ENCODE results near the gene TAS2R43.
"Not testable (repeated sequence)": the region's sequence is repeated elsewhere in the genome, so short reads cannot be mapped to it uniquely, and the experiment has no call there.

The TAS2R43 gene, protein sequence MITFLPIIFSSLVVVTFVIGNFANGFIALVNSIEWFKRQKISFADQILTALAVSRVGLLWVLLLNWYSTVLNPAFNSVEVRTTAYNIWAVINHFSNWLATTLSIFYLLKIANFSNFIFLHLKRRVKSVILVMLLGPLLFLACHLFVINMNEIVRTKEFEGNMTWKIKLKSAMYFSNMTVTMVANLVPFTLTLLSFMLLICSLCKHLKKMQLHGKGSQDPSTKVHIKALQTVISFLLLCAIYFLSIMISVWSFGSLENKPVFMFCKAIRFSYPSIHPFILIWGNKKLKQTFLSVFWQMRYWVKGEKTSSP

DNA sequence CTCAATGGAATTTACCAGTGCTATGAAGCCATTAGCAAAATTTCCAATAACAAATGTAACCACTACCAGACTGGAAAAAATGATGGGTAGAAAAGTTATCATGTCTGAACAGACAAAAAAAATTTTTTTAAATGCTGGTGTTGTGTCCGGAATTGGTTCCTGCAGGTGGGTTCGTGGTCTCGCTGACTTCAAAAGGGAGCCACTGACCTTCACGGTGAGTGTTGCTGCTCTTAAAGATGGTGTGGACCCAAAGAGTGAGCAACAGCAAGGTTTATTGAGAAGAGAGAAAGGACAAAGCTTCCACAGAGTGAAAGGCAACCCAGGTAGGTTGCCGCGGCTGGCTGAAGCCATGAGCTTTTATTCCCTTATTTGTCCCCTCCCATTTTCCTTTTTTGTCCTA is at the start of gene TAS2R43:
Gene TAS2R43, minus strand, starts transcription at position 186 of the 400 bp plus-strand sequence. Its CDS starts 84 bp downstream, at position 102.
- no peak for DNase-seq (ENCODE audit: low read depth, low spot score)

DNA sequence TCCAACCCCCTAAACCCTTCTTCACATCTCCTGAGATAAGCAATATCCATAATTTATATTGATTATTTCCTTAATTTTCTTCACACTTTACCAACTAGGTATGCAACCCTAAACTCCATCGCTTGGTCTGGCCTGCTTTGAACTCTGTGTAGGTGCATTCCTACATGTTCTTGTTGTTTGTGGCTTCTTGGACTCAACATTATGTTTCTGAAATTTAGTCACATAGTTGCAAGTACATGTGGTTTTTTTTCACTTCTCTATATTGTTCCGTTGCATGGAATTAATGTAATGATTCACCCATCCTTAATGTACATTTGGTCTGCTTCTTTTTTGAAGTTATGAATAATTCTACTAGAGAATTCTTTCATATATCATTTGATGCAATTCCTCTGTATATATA is 44.0 kb upstream of the TAS2R43 start:
- no peak for DNase-seq (ENCODE audit: low read depth, low spot score)

DNA sequence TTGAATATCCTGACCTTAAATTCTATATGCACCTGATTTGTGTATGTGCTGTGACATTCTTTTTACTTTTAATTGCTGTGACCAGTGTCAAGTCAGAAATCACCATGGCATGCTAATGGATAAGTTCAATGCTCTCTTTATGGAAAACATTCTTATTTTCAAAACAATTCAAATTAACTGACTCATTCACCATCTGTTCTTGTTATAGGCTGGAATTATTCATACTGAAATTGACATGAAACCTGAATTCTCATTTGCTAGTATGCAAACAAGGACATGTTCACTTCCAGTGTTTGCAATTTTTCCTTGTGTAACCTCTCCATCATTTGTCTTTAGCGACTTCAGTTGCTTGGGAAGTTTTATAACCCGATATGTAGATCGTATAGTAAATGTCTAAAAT is 42.2 kb upstream of the TAS2R43 start, which contains the start of gene TAS2R30:
Gene TAS2R30, minus strand, starts transcription at position 340 of the 400 bp plus-strand sequence. CDS start 400 bp downstream, outside the sequence.
- no peak for DNase-seq (ENCODE audit: low read depth, low spot score)

DNA sequence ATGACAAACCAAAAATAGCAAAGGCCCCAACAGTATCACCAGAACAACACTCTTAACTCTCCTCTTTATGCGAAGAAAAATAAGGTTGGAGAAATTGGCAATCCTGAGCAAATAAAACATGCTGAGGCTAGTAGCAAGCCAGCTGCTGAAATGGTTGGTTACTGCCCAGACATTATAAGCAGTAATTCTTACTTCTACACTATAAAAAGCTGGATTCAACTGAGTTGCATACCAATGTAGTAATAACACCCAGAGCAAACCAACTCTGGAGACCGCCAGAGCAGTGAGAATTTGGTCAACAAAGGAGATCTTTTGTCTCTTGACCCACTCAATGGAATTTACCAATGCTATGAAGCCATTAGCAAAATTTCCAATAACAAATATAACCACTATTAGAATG is 41.7 kb upstream of the TAS2R43 start:
- DNase-seq (ENCODE audit: low read depth, low spot score): no peak

DNA sequence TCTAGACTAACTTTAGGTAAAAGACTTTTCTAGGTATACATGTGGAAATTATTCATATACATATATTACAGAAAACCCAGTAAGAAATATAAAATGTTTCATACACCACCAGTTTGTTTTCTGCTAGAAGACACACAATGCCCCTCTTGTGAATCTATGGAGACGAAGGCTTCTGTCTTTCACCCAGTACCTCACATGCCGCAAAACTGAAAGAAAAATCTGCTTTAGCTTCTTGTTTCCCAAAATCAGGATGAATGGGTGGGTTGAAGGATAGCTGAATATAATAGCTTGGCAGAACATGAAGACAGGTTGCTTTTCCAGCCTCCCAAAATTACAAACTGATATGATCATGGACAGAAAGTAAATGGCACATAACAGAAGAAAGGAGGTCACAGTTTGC is 41.0 kb upstream of the TAS2R43 start:
- DNase-seq (ENCODE audit: low read depth, low spot score): no peak

DNA sequence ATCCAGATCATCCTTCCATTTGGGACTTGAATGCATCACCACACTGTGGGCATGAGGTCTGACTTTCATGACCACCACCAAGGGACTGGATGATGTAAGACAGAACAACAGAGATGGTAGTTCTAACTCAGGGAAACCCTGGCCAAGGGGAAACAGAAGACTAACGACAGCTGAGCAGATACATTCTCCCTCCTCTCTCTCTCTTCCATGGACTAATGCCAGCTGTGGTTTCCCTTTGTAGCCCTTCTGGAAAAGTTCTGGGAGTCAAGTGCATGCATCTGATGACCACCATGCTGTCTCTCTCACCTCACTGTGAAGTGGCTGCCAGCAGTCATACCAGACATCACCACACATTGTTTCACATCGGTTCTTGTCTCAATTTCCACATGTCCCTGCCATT is 38.9 kb upstream of the TAS2R43 start:
- no peak for DNase-seq (ENCODE audit: low read depth, low spot score)

DNA sequence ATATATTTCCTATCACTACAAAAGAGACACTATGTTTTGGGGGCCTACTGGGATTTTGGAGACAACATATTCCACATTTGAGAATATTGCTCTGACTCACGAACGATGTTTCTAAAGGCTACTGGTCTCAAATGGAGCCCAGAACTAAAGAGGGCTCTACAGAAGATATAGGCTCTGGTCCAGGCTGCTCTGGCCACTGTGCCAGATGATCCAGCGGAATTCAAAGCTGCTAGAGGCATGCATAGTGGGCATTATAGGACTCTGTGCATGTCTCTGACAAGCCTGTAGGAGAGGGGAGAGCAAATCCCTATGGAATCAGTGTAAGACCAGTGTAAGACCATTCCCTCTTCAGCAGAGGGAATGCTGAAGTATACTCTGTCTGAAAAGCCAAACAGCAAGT is 38.3 kb upstream of the TAS2R43 start:
- no peak for DNase-seq (ENCODE audit: low read depth, low spot score)

DNA sequence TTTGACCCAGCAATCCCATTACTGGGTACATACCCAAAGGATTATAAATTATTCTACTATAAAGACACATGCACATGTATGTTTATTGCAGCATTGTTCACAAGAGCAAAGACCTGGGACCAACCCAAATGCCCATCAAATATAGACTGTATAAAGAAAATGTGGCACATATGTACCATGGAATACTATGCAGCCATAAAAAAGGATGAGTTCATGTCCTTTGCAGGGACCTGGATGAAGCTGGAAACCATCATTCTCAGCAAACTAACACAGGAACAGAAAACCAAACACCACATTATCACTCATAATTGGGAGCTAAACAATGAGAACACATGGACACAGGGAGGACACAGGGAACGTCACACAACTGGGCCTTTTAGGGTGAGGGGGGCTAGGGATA is 22.0 kb upstream of the TAS2R43 start:
- DNase-seq (ENCODE audit: low read depth, low spot score): not testable (repeated sequence)

DNA sequence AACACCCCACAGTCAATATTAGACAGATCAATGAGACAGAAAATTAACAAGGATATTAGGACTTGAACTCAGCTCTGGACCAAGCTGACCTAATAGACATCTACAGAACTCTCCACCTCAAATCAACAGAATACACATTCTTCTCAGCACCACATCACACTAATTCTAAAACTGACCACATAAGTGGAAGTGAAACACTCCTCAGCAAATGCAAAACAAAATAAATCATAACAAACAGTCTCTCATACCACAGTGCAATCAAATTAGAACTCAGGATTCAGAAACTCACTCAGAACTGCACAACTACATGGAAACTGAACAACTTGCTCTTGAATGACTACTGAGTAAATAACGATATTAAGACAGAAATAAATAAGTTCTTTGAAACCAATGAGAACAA is 19.1 kb upstream of the TAS2R43 start:
- DNase-seq (ENCODE audit: low read depth, low spot score): not testable (repeated sequence)

DNA sequence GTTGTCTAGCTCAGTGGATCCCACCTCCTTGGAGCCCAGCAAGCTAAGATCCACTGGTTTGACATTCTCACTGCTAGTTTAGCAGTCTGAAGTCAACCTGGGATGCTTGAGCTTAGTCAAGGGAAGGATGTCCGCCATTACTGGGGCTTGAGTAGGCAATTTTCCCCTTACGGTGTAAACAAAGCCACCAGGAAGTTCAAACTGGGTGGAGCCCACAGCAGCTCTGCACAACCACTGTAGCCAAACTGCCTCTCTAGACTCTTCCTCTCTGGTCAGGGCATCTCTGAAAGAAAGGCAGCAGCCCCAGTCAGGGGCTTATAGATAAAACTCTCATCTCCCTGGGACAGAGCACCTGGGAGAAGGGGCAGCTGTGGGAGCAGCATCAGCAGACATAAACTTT is 16.7 kb upstream of the TAS2R43 start:
- DNase-seq (ENCODE audit: low read depth, low spot score): no peak

DNA sequence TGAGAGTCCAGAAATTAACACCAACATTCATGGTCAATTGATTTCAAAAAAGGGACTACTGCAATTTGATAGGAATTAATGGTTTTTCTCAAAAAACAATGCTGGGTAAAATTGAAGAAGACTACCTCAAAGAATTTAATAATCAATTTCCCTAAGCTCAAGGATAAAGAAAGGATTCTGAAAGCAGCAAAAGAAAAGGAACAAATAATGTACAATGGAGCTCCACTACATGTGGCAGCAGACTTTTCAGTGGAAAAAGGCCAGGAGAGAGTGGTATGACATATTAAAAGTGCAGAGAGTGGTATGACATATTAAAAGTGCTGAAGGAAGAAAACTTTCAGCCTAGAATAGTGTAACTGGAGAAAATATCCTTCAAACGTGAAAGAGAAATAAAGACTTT is 15.6 kb upstream of the TAS2R43 start:
- DNase-seq (ENCODE audit: low read depth, low spot score): no peak

DNA sequence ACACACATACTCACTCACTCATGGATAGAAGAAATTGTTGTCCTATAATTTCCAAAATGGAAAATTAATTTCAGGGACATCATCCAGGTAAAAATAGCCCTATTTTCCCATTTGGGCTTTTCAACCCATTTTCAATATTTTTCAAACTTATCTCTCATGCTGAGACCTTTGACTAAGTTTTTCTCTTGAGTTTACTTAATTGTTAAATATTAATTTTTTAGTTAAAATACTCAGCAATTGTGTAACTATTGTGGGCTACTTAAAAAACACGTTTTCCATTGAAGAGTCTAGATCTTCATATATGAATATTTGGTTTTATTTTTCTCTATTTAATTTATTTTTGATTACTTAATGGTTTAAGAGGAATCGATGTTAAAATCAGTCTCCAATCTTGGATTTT is 14.2 kb upstream of the TAS2R43 start:
- no peak for DNase-seq (ENCODE audit: low read depth, low spot score)

DNA sequence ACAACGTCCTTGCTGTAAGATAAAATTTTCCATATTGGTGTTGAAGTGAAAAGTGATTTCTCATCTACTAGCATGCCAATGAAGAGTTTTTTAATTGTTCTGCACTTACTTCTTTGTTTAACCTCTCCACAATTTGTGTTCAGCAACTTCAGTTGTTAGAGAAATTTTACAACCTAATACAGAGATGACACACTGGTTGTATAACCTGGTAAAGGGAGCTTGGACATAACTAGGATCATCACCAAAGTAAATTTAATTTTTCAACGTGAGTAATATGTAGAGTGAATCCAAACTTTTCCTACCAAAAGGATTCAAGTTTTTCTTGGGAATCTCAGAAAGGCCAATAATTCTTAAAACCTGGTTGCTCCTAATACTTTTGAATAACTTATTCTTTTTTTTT is 13.4 kb upstream of the TAS2R43 start:
- no peak for DNase-seq (ENCODE audit: low read depth, low spot score)

DNA sequence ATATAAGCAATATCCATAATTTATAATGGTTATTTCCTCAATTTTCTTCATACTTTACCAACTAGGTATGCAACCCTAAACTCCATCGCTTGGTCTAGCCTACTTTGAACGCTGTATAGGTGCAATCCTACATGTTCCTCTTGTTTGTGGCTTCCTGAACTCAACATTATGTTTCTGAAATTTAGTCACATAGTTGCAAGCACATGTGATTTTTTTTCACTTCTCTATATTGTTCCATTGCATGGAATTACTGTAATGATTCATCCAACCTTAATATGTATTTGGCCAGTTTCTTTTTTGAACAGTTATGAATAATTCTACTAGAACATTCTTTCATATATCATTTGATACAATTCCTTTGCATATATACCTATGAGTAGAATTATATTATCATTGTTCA is 2.8 kb upstream of the TAS2R43 start:
- not testable (repeated sequence) for DNase-seq (ENCODE audit: low read depth, low spot score)

DNA sequence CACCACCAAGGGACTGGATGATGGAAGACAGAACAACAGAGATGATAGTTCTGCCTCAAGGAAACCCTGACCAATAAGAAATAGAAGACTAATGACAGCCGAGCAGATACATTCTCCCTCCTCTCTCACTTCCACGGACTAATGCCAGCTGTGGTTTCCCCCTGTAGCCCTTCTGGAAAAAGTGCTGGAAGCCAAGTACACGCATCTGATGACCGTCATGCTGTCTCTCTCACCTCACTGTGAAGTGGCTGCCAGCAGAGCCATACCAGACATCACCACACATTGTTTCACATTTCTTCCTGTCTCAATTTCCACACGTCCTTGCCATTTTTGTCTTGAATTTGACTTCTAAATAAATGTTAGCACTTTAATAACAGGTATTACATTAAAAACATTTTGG is 2.9 kb downstream of the TAS2R43 start:
- DNase-seq (ENCODE audit: low read depth, low spot score): no peak

DNA sequence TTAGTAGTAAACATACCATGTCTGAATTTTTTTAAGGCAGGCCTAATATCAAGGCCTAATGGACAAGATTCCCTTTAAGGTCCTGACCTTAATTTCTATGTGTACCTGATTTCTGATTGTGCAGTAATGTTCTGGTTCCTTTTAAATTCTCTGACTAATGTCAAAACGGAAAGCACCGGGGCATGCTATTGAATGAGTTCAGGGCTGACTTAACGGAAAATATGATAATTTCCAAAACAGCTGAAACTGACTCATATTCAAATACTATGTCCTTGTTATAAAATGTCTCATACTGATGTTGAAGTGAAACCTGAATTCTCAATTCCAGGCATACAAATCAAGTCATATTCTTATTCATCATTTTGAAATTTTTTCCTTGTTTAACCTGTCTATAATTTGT is 6.7 kb downstream of the TAS2R43 start:
- no peak for DNase-seq (ENCODE audit: low read depth, low spot score)

DNA sequence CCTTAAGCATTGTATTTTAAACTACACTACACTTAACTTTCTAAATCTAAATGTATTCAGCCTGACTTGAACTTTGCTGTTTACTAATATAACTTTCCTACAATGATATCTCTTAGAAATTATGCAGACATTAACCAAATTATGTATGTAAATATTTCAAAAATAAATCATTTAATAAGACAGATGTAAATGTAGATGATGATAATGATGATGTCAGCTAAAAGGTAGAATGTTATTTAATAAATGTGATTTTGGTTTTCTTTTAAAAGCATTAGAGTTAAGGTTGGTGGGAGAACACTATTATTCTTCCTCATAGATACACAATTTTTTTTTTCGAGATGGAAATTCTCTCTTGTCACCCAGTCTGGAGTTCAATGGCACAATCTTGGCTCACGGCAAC is 10.1 kb downstream of the TAS2R43 start:
- DNase-seq (ENCODE audit: low read depth, low spot score): no peak

DNA sequence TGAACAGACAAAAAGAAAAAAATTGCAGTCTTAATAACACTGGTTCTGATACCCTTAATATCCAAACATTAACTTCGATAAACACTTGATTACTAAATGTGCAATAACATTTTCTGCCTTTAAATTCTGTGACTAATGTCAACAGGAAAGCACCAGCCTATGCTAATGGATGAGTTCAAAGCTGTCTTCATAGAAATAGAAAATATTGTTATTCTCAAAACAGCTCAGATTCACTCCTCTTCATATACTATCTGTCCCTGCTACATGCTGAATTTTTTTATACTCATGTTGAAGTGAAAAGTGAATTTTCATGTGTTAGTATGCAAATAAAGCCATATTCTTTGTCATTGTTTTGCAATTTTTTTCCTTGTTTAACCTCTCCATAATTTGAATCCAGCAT is 13.9 kb downstream of the TAS2R43 start:
- no peak for DNase-seq (ENCODE audit: low read depth, low spot score)

DNA sequence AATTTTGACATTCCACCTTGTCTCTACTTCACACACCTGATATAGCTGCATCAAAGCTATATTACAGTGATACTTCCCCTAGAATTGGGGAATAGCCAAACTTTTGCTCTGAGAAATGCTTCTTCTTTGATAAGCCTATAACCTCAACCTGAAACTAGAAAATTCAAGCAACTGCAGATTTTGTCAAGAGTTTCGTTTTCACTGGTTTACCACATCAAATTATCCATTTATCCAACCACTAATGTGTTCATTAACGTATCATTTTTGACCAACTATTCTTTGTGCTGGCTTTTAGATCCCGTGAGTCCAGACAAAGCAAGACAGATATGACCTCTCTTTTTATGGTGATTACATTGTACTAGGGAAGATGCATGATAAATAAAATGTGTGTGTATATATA is 16.5 kb downstream of the TAS2R43 start:
- no peak for DNase-seq (ENCODE audit: low read depth, low spot score)

DNA sequence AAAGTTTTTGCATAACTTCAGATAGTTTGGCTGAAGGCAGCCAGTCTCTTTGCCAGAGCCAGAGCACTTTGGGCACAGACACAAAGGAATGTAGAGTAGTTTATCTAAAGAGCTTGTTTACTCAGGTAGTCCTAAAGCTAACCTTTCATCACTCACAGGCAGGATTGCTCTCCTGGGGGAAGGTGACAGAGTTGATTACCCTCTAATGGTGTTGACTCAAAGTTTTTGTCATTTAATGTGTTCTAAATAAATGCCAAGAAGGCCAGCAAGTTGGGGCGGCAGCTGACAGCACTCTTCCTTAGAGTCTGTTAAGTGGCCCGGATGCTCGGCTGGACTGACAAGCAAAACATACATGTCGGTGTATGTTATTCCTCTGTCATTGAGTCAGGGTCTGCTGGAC is 20.7 kb downstream of the TAS2R43 start:
- no peak for DNase-seq (ENCODE audit: low read depth, low spot score)

DNA sequence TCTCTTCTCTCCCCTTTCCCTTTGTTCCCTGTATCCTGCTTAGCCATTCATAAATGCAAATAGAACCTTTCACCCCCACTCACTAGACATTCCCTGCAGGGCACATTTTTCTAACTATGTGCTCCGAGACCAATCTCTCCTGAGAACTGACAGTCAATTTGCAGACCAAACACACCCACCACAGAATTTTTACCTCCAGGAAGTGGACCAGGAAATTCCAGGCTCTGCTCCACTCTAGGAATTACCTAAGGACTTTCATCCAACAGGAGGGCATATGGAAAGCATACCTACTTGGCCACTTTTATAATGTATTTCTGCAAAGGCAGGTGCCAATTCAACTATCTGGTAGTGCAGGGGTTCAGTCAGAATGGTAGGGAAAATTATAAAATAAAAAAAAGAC is 21.1 kb downstream of the TAS2R43 start:
- DNase-seq (ENCODE audit: low read depth, low spot score): no peak

DNA sequence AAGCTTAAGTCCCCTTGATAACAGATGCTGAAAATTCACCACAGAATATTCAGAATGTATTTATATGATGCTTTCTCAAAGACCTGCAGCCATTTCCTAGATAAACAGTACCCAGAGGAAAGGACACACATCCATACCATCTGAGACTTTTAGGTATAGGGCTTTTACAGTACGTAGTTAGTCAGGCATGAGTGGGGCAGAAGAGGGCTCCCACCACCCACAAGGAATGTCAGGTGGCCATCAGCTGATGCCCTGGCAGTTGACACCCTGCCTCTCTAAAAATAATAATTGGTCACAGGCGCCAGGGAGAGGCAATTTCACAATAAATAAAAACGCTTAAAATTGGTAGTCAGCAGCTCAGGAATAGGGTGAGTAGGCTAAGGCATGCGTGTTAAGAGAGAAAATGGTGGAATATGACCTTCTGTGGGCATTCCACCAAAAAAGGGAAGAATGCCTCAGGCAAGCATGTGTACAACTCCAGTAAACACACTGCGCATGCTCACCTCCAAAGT is 22.2 kb downstream of the TAS2R43 start:
- no peak for DNase-seq (ENCODE audit: low read depth, low spot score)

DNA sequence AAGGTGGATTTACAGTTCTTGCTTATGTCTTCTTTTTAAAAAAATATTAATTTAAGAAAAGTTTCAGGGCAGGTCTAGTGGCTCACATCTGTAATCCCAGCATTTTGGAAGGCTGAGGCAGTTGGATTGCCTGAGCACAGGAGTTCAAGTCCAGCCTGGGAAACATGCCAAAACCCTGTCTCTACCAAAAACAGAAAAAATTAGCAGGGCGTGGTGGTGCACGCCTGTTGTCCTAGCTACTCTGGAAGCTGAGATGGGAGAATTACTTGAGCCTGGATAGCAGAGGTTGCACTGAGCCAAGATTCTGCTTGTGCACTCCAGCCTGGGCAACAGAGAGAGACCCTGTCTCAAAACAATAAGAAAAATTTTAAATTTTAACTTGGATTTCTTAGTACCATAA is 24.6 kb downstream of the TAS2R43 start:
- DNase-seq (ENCODE audit: low read depth, low spot score): no peak

DNA sequence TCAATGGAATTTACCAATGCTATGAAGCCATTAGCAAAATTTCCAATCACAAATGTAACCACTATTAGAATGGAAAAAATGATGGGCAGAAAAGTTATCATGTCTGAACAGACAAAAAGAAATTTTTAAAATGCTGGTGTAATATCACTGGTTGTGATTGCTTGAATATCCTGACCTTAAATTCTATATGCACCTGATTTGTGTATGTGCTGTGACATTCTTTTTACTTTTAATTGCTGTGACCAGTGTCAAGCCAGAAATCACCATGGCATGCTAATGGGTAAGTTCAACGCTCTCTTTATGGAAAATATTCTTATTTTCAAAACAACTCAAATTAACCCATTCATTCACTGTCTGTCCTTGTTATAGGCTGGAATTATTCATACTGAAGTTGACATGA is 29.9 kb downstream of the TAS2R43 start, which contains the start of gene TAS2R46:
Gene TAS2R46, minus strand, starts transcription at position 101 of the 400 bp plus-strand sequence. Its CDS starts 0 bp downstream, at position 101.
- not testable (repeated sequence) for DNase-seq (ENCODE audit: low read depth, low spot score)

All from activated naive CD8-positive, alpha-beta T cell treated with anti-CD3 and anti-CD28 coated beads, Interleukin-2, amount 50 U/mL, for 16 hours (primary cell).